GM13977 (cell line): ENCODE measurements around the gene LCE1F.

Experiments used
- DNase-seq: peaks from one replicate; pipeline ENCODE4 v3.0.0; 2012; ENCODE audit warnings: low spot score
- in situ Hi-C: fragments of 300-500 bp; cut with MboI; formaldehyde crosslinking; loops from one replicate; pipeline ENCODE4 v1.12.0; 2022; ENCODE audit warnings: low sequenced_read_pairs, low pct_unique_long_range_greater_than_20kb, mixed read lengths, inconsistent platforms; ENCODE audit not compliant: unreplicated experiment
- TF ChIP-seq, protein P1 (sequence below): IDR thresholded peaks from 2 replicates; pipeline ENCODE4 v1.5.1; 2012; ENCODE audit warnings: mild to moderate bottlenecking, control low read depth; ENCODE audit not compliant: insufficient read depth; ENCODE audit errors: extremely low read depth, missing control alignments

The LCE1F gene

DNA sequence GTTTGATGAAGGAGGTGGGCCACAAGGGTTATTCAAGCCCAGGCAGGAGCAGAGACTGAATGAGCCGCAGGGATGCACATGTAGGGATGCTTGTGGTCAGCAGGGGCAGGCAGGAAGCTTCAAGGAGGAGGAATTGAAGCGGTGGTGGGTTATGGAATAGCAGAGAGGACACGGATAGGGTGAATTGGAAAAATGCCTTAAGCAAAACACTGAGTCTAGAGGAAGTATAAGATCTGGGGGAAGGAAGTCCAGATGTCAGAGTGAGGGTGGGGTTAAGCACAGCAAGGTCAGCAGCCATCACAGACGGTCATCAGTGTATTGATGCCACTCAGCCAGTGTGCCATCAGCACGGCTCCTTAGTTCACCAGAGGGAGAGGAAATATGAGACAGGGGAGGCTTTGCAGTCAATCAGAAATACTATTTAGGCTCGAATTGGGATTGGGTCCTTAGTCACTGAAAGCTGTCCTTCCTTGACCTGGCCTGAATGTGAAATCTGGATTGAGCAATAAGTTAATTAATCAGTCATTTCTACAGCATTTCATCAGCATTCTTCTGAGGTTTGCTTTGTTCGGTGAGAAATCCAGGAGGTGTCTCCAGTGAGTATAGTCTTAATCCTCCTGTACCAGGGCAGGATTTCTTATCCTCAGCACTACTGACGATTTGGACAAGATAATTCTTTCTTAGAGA lies 6.0 kb upstream of the LCE1F start:
- DNase-seq, result no peak
- TF ChIP-seq, protein P1, sequence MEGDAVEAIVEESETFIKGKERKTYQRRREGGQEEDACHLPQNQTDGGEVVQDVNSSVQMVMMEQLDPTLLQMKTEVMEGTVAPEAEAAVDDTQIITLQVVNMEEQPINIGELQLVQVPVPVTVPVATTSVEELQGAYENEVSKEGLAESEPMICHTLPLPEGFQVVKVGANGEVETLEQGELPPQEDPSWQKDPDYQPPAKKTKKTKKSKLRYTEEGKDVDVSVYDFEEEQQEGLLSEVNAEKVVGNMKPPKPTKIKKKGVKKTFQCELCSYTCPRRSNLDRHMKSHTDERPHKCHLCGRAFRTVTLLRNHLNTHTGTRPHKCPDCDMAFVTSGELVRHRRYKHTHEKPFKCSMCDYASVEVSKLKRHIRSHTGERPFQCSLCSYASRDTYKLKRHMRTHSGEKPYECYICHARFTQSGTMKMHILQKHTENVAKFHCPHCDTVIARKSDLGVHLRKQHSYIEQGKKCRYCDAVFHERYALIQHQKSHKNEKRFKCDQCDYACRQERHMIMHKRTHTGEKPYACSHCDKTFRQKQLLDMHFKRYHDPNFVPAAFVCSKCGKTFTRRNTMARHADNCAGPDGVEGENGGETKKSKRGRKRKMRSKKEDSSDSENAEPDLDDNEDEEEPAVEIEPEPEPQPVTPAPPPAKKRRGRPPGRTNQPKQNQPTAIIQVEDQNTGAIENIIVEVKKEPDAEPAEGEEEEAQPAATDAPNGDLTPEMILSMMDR, result no peak
- in situ Hi-C loops, result no loop called here

DNA sequence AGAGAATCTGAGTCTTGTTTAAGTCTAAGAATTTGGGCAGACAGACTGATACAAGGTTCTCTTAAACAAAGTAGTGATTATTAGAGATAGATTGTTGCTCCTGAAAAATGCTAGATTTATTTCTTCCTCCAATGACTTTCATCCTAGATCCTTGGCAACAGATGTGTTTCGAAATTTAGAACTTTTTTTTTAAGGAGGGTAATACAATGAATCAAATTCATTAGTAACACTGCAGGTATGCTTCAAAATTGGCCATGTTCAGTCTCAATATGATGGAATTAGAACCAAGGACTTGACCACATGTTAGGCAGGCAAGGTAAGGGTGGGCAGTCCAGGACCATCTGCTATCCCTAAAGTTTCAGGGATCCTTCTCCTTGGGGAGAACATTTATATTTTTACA lies 4.5 kb upstream of the LCE1F start:
- in situ Hi-C loops, result no loop called here
- DNase-seq, result no peak
- TF ChIP-seq, protein P1, result no peak

DNA sequence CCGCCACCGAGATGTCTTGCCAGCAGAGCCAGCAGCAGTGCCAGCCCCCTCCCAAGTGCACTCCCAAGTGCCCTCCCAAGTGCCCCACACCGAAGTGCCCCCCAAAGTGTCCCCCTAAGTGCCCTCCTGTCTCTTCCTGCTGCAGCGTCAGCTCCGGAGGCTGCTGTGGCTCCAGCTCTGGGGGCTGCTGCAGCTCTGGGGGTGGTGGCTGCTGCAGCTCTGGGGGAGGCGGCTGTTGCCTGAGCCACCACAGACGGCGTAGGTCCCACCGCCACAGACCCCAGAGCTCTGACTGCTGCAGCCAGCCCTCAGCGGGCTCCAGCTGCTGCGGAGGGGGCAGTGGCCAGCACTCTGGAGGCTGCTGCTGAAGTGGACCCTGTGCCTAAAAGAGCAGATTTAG lies 1.4 kb downstream of the LCE1F start:
- TF ChIP-seq, protein P1, result no peak
- DNase-seq, result no peak
- in situ Hi-C loops, result no loop called here

DNA sequence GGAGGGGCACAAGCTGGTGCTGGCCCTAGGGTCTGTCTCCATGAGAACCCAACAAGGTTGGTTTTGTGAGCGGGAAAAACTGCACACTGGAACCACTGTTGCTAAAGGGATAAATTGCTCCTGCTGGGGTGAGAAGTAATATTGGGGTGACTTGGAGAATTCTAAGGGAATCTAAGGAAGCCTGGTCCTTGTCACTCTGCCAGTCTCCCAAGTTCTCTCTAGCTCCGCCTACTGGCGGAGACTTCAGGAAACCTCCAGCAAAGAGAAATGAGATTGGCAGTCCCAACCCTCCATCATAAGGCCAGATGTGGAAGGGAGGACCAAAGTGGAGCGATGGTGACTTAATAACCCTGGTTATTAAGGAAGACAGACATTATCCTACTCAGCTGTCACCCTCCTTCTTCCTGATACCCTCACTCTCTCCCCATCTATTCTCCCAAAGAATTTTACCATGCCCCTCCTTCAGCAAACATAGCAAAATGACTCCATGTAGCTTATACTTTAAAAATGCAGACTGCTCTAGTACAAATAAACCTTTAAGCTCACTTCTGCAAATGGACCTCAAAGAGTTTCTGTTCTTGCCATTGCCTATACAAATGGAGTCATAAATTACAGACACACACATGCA lies 2.7 kb downstream of the LCE1F start:
- DNase-seq, result peak; percentile 43
- in situ Hi-C loops, result no loop called here

DNA sequence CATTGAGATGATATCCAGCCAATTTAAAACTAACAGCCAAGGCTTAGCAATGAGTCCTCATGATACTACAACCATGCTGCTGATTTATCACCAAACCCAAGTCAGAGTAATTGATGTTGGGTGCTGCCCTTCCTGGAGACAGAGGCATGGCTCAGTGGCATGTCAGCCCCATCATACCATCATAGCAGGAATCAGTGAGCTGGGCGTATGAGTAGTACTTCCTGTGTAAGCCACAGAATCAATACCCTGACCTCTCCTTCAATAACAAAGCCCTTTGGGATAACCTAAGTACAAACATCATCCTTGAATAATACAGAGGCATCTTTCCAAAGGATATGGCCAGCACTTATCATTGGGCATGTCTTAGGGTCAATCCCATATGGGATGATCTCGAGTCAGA lies 8.2 kb downstream of the LCE1F start:
- DNase-seq, result no peak
- in situ Hi-C loops, result no loop called here
- TF ChIP-seq, protein P1, result no peak

More for the DNA sequence above, 2.7 kb downstream of the LCE1F start:
- TF ChIP-seq, protein P1, result peak; percentile 49

DNA sequence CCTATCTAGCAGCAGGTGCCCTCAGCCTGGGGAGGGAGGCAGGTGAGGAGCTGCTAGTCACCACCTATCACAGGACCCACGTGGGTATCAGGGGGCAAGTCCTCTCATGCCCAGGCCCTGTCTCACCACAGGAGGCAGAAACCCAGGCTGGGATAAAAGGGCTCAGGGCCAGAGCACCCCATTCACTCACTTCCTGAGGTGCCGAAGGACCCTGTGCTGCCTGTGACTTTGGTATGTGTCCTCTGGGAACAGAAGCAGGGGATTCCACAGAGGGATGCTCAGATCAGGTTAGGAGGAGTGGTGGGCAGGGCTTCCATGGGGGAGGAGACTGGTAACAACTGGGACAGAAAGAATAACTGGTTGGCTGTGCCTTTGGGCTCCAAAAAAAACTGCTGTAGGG lies 11.1 kb downstream of the LCE1F start, which contains the start of gene LCE1E:
TSS of gene LCE1E (plus strand) at position 181 of the 400 bp plus-strand sequence. CDS start 1,043 bp downstream, outside the sequence.
- in situ Hi-C loops, result no loop called here
- no peak for DNase-seq
- TF ChIP-seq, protein P1, result no peak
